ENCODE data around the gene SLC9A6. TPM values are rescaled to one million over a fixed set of nuclear protein-coding genes. Genes with fewer than 3 reads are reported as not detected.
"Not testable (repeated sequence)": the region's sequence is repeated elsewhere in the genome, so short reads cannot be mapped to it uniquely, and the experiment has no call there.

Gene SLC9A6
- total RNA-seq, 1 donor from 2014 or later, result 10.7 TPM

DNA sequence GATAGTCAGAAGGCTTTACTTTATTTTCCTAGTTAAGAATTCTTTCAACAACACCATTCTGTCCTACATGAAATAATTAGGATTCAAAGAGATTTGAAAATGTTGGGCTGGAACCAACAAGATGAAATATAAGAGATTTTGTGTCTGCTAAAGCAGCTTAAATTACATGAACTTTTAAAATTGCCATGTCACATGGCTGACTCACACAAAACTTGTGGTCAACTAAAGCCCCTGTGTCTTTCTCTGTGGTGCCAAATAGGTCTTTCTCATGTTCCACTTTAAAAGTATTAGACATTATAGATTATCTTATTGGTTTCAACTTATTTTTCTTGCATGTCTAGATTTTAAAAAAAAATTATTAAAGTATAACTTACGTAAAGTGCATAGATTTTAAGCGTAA, 101.3 kb downstream of the SLC9A6 start:
- Mint-ChIP-seq H3K4me1 (ENCODE audit: low read depth) (no peaks in the 10 kb centered on the region), H3K36me3 (ENCODE audit: low read depth) (no peaks in the 10 kb centered on the region), H3K27me3 (ENCODE audit: low read depth) (peaks cover 4% of the 10 kb centered on the region), H3K4me3 (ENCODE audit: low read depth) (no peak overlapping the region), H3K9me3 (no peaks in the 10 kb centered on the region), H3K27ac (no peak overlapping the region)
- DNase-seq (ENCODE audit: low spot score), result no peak
- intact Hi-C loops (cut with micrococcal nuclease), result no loop called here

DNA sequence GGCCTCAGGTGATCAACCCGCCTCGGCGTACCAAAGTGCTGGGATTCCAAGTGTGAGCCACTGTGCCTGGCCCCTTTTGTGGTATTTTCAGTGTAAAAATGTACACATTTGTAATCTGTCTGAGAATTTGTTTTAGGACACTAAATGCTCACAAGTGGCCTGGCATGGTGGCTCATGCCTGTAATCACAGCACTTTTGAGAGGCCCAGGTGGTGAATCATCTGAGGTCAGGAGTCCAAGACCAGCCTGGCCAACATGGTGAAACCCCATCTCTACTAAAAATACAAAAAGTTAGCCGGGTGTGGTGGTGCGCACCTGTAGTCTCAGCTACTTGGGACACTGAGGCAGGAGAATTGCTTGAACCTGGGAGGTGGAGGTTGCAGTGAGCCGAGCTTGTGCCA, 106.7 kb downstream of the SLC9A6 start:
- intact Hi-C loops (cut with micrococcal nuclease); DNase-seq (ENCODE audit: low spot score); H3K36me3 Mint-ChIP-seq (ENCODE audit: low read depth); H3K27me3 Mint-ChIP-seq (ENCODE audit: low read depth); H3K9me3 Mint-ChIP-seq; H3K27ac Mint-ChIP-seq; H3K4me1 Mint-ChIP-seq (ENCODE audit: low read depth); H3K4me3 Mint-ChIP-seq (ENCODE audit: low read depth): not testable (repeated sequence)

DNA sequence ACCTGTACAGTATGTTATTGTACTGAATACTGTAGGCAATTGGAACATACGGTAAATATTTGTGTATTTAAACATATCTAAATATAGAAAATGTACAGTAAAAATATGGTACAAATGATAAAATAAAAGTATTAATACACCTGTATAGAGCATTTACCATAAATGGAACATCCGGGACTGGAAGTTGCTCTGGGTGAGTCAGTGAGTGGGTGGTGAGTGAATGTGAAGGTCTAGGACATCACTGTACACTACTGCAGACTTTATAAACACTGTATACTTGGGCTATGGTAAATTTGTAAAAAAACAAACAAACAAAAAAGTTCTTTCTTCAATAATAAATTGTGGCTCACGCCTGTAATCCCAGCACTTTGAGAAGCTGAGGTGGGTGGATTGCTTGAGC, 109.7 kb downstream of the SLC9A6 start:
- no peaks in the 10 kb centered on the region for H3K9me3 Mint-ChIP-seq
- H3K27ac Mint-ChIP-seq, result no peak overlapping the region

More for the DNA sequence above, 109.7 kb downstream of the SLC9A6 start:
- intact Hi-C loops (cut with micrococcal nuclease), result no loop called here
- Mint-ChIP-seq H3K36me3 (ENCODE audit: low read depth) (no peaks in the 10 kb centered on the region), H3K4me1 (ENCODE audit: low read depth) (no peaks in the 10 kb centered on the region), H3K27me3 (ENCODE audit: low read depth) (no peaks in the 10 kb centered on the region), H3K4me3 (ENCODE audit: low read depth) (no peak overlapping the region)
- DNase-seq (ENCODE audit: low spot score), result no peak

Other genes with a start within 250 kb of the SLC9A6 start
- gene CT45A3, start 217.2 kb upstream of the SLC9A6 start, total RNA-seq, result not detected in 2 replicates
- gene CT45A5, start 199.9 kb upstream of the SLC9A6 start, total RNA-seq, result not detected in 2 replicates
- gene CT45A6, start 182.6 kb upstream of the SLC9A6 start, total RNA-seq, result not detected in 2 replicates
- not detected in 2 replicates for gene CT45A2, start 165.4 kb upstream of the SLC9A6 start, total RNA-seq
- not detected in 2 replicates for gene CT45A7, start 148.2 kb upstream of the SLC9A6 start, total RNA-seq
- gene CT45A8, start 130.9 kb upstream of the SLC9A6 start, total RNA-seq, result not detected in 2 replicates
- not detected in 2 replicates for gene CT45A9, start 113.6 kb upstream of the SLC9A6 start, total RNA-seq
- gene CT45A10, start 92.0 kb upstream of the SLC9A6 start, total RNA-seq, result not detected in 2 replicates
- gene SAGE1, start 91.7 kb upstream of the SLC9A6 start, total RNA-seq, result not detected in 2 replicates
- 24.0 and 24.6 TPM in 2 replicates for gene MMGT1, start 11.4 kb upstream of the SLC9A6 start, total RNA-seq
- gene FHL1, start 162.1 kb downstream of the SLC9A6 start, total RNA-seq, result 4.5 and 8.1 TPM in 2 replicates